Endothelial cell of umbilical vein (primary cell): ENCODE data around the gene FOXP4. TPM values are rescaled to one million over a fixed set of nuclear protein-coding genes. Genes with fewer than 3 reads are reported as not detected.

ENCODE experiments used
- BruUV-seq: library from RNA; stranded (reverse); fragments of 400-500 nt; replicated peaks from 2 replicates; lab custom pipeline; 2021; lab: Mats Ljungman, UMichigan
- CTCF ChIA-PET: fragments of 300-600, 350-600 bp; sonication (Branson Sonifier 250); formaldehyde crosslinking; loops from one replicate; lab custom pipeline; 2021; ENCODE audit warnings: antibody characterized with exemption, inconsistent platforms; lab: Charles Lee
- POLR2A ChIA-PET: fragments of 300-600, 350-600 bp; sonication (Branson Sonifier 250); formaldehyde crosslinking; loops from one replicate; lab custom pipeline; 2021; ENCODE audit warnings: antibody characterized with exemption, inconsistent platforms; lab: Charles Lee
- DNase-seq: peaks from one replicate; pipeline ENCODE4 v3.0.0-alpha.2; 2011; ENCODE audit warnings: low read depth, low spot score
- FAIRE-seq: peaks from 2 replicates; lab custom pipeline; 2011; peaks lifted over from hg19 to GRCh38; lab: Jason Lieb, UNC
- H2AFZ ChIP-seq: 2 replicates; pipeline ENCODE4 v1.6.0; 2012; ENCODE audit warnings: low read depth, low read length, control low read depth, inconsistent platforms
- H3K27ac ChIP-seq: 2 replicates; pipeline ENCODE4 v1.5.1; 2011; ENCODE audit warnings: low read depth, mild to moderate bottlenecking, control low read depth, low read length, moderate library complexity; ENCODE audit not compliant: insufficient read depth
- H3K27me3 ChIP-seq, 2 experiments: 2 replicates each; pipeline versions ENCODE4 v1.6.0 to v1.6.1; 2011; ENCODE audit warnings: low read length in 2 of 2, mixed read lengths in 1 of 2; ENCODE audit not compliant: control insufficient read depth in 2 of 2, insufficient read depth in 2 of 2
- H3K36me3 ChIP-seq, 2 experiments: 2 replicates in 1 of 2; 3 replicates in 1 of 2; pipeline ENCODE4 v1.5.1; 2011; ENCODE audit warnings: low read length in 2 of 2, mild to moderate bottlenecking in 1 of 2, moderate library complexity in 1 of 2; ENCODE audit not compliant: control insufficient read depth in 2 of 2, insufficient read depth in 2 of 2; ENCODE audit errors: extremely low read depth in 1 of 2
- H3K4me1 ChIP-seq: 3 replicates; pipeline ENCODE4 v1.5.1; 2011; ENCODE audit warnings: mild to moderate bottlenecking, low read length; ENCODE audit not compliant: control insufficient read depth, insufficient read depth; ENCODE audit errors: extremely low read depth
- H3K4me2 ChIP-seq: 2 replicates; pipeline ENCODE4 v1.6.1; 2011; ENCODE audit warnings: low read length, control low read depth, mixed read lengths; ENCODE audit not compliant: insufficient read depth
- H3K4me3 ChIP-seq, 3 experiments: fragments of 200-600 bp in 1 of 3; sonication (generic), shearing (Covaris generic) in 1 of 3; replicated peaks in 1 of 3; 2 replicates each; pipeline ENCODE4 v1.5.1; 2011 to 2016; ENCODE audit warnings: control low read depth in 3 of 3, low read length in 3 of 3, mild to moderate bottlenecking in 2 of 3, inconsistent platforms in 1 of 3, low read depth in 1 of 3, moderate library complexity in 1 of 3; ENCODE audit not compliant: insufficient read depth in 1 of 3
- H3K79me2 ChIP-seq: 2 replicates; pipeline ENCODE4 v1.6.0; 2012; ENCODE audit warnings: low read length, inconsistent platforms; ENCODE audit not compliant: control insufficient read depth, insufficient read depth
- H3K9ac ChIP-seq: replicated peaks from 2 replicates; pipeline ENCODE3; 2011; ENCODE audit warnings: low read length, control low read depth; ENCODE audit not compliant: insufficient read depth; ENCODE audit errors: extremely low read depth
- H3K9me1 ChIP-seq: replicated peaks from 3 replicates; pipeline ENCODE4 v1.6.0; 2011; ENCODE audit warnings: mild to moderate bottlenecking, low read length; ENCODE audit not compliant: control insufficient read depth, insufficient read depth; ENCODE audit errors: extremely low read depth
- H3K9me3 ChIP-seq: replicated peaks from 2 replicates; pipeline ENCODE4 v1.5.1; 2012; ENCODE audit warnings: low read length, inconsistent platforms; ENCODE audit not compliant: control insufficient read depth, insufficient read depth
- H4K20me1 ChIP-seq: replicated peaks from 2 replicates; pipeline ENCODE3; 2011; ENCODE audit warnings: mild to moderate bottlenecking, low read length; ENCODE audit not compliant: control insufficient read depth, insufficient read depth; ENCODE audit errors: extremely low read depth
- CTCF ChIP-seq, 2 donors: IDR thresholded peaks; 1 replicate in 1 of 2; 2 replicates in 1 of 2; pipeline ENCODE4 v1.5.1; 2011; ENCODE audit warnings: low read length in 2 of 2, mild to moderate bottlenecking in 2 of 2, moderate library complexity in 2 of 2, control low read depth in 1 of 2, inconsistent platforms in 1 of 2, low read depth in 1 of 2; ENCODE audit not compliant: insufficient read depth in 1 of 2; ENCODE audit errors: extremely low read depth in 1 of 2
- EZH2 ChIP-seq: IDR thresholded peaks from 2 replicates; pipeline ENCODE4 v1.6.1; 2012; ENCODE audit warnings: borderline replicate concordance, low read depth, mild to moderate bottlenecking, moderate library complexity, low read length, inconsistent platforms; ENCODE audit not compliant: severe bottlenecking
- FOS ChIP-seq: IDR thresholded peaks from 2 replicates; pipeline ENCODE4 v1.6.1; 2011; ENCODE audit warnings: mild to moderate bottlenecking, low read length, moderate library complexity, borderline replicate concordance; ENCODE audit not compliant: insufficient read depth
- GATA2 ChIP-seq: IDR thresholded peaks from 2 replicates; pipeline ENCODE4 v1.7.0; 2011; ENCODE audit warnings: low read depth, mild to moderate bottlenecking, moderate library complexity, mixed read lengths, low read length; ENCODE audit not compliant: insufficient read length, insufficient read depth
- JUN ChIP-seq: IDR thresholded peaks from 2 replicates; pipeline ENCODE4 v1.6.1; 2011; ENCODE audit warnings: borderline replicate concordance, low read depth; ENCODE audit not compliant: insufficient read length, insufficient read depth
- MYC ChIP-seq: IDR thresholded peaks from one replicate; pipeline ENCODE4 v1.6.1; 2011; ENCODE audit warnings: mild to moderate bottlenecking, low read depth, low read length
- POLR2A ChIP-seq: IDR thresholded peaks from 2 replicates; pipeline ENCODE4 v1.6.1; 2012; ENCODE audit warnings: low read depth, mild to moderate bottlenecking, control low read depth, low read length
- POLR2AphosphoS5 ChIP-seq: IDR thresholded peaks from 2 replicates; pipeline ENCODE4 v1.6.1; 2012; ENCODE audit warnings: low read depth, mild to moderate bottlenecking, control low read depth, low read length, moderate library complexity; ENCODE audit not compliant: insufficient read depth
- dilution Hi-C: fragments of 300-500 bp; cut with MboI; formaldehyde crosslinking; loops from one replicate; pipeline ENCODE4 v1.15.0; 2019; ENCODE audit warnings: low sequenced_read_pairs; ENCODE audit not compliant: extremely low pct_ligation_motif_present
- intact Hi-C: fragments of 100-400 bp; cut with micrococcal nuclease; formaldehyde crosslinking; loops from one replicate; pipeline ENCODE4 v1.10.0; 2022
- polyA plus RNA-seq, 4 experiments: library from polyadenylated mRNA; depleted of rRNA in 3 of 4; stranded (reverse) in 3 of 4; unstranded in 1 of 4; fragments of >200 nt; gene quantifications; 2 replicates each; pipeline versions ENCODE4 v1.2.1 to v1.2.3, GENCODE V29; 2011 to 2012; ENCODE audit warnings: missing spikeins in 1 of 4
- total RNA-seq: library from RNA; stranded (reverse); gene quantifications from 2 replicates; pipeline ENCODE4 v1.2.3, GENCODE V29; 2021
- TF ChIP-seq, protein P1 (sequence below): IDR thresholded peaks from 2 replicates; pipeline ENCODE4 v1.6.1; 2011; ENCODE audit not compliant: insufficient read depth, insufficient read length

Gene FOXP4
- total and polyA plus RNA-seq, 2 donors (not counting 3 experiments of a cell fraction or from before 2014, with no cell fraction given), result 5.6 to 23.9 TPM

GRCh38 chr6:41646026-41646795 is 100.0 kb downstream of the FOXP4 start:
- H3K4me3 ChIP-seq, result no peak overlapping the region
- dilution Hi-C loops, result no loop called here
- ChIA-PET CTCF (interaction anchor here (0.9 to 2.0 kb wide), 2 partner anchors 9 to 44 kb away, joined by 3 to 7 read pairs; no protein-coding TSS in a partner anchor), POLR2A (no interaction called here)
- TF ChIP-seq EZH2, result no peak
- no peak for TF ChIP-seq POLR2A
- TF ChIP-seq, protein P1, sequence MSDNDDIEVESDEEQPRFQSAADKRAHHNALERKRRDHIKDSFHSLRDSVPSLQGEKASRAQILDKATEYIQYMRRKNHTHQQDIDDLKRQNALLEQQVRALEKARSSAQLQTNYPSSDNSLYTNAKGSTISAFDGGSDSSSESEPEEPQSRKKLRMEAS, result no peak
- no peak for TF ChIP-seq GATA2
- TF ChIP-seq POLR2AphosphoS5, result no peak
- TF ChIP-seq JUN, result no peak
- no peak for TF ChIP-seq MYC
- no peak for TF ChIP-seq FOS
- no peak for TF ChIP-seq CTCF (IDR thresholded peaks at IDR 0.05; ENCODE audit: extremely low read depth in 1 of 2, insufficient read depth in 1 of 2, low read depth in 1 of 2, low read length in 2 of 2)
- no peaks in the 10 kb centered on the region for H3K79me2 ChIP-seq
- H3K27ac ChIP-seq, result no peak overlapping the region
- peaks cover 11% of the 10 kb centered on the region for H3K4me1 ChIP-seq
- no peak for DNase-seq
- H2AFZ ChIP-seq, result no peak overlapping the region
- no peaks in the 10 kb centered on the region for H3K27me3 ChIP-seq
- H3K36me3 ChIP-seq, result peaks cover 0 to 39% of the 10 kb centered on the region in 2 experiments
- H4K20me1 ChIP-seq, result no peaks in the 10 kb centered on the region
- intact Hi-C loops, result no loop called here
- FAIRE-seq, result no peak
- BruUV-seq, result no TSS peak
- H3K9me1 ChIP-seq, result no peaks in the 10 kb centered on the region
- H3K4me2 ChIP-seq, result no peak overlapping the region
- H3K9ac ChIP-seq, result no peak overlapping the region
- H3K9me3 ChIP-seq, result no peaks in the 10 kb centered on the region
